ENCODE measurements around the gene NUDT9.
"Not testable (repeated sequence)": the region's sequence is repeated elsewhere in the genome, so short reads cannot be mapped to it uniquely, and the experiment has no call there.

DNA sequence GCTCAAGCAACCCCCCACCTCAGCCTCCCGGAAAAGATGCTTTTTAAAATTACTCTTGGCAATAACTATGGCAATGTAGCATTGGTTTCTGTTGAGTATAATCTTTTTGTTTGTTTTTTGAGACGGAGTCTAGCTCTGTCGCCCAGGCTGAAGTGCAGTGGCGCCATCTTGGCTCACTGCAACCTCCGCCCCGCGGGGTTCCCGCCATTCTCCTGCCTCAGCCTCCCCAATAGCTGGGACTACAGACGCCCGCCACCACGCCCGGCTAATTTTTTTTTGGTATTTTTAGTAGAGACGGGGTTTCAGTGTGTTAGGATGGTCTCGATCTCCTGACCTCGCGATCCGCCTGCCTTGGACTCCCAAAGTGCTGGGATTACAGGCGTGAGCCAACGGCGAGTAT is 32.3 kb upstream of the NUDT9 start:
- TF ChIP-seq, protein P1, sequence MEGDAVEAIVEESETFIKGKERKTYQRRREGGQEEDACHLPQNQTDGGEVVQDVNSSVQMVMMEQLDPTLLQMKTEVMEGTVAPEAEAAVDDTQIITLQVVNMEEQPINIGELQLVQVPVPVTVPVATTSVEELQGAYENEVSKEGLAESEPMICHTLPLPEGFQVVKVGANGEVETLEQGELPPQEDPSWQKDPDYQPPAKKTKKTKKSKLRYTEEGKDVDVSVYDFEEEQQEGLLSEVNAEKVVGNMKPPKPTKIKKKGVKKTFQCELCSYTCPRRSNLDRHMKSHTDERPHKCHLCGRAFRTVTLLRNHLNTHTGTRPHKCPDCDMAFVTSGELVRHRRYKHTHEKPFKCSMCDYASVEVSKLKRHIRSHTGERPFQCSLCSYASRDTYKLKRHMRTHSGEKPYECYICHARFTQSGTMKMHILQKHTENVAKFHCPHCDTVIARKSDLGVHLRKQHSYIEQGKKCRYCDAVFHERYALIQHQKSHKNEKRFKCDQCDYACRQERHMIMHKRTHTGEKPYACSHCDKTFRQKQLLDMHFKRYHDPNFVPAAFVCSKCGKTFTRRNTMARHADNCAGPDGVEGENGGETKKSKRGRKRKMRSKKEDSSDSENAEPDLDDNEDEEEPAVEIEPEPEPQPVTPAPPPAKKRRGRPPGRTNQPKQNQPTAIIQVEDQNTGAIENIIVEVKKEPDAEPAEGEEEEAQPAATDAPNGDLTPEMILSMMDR (IDR thresholded peaks at IDR 0.05) = not testable (repeated sequence)
- not testable (repeated sequence) for TF ChIP-seq POLR2A (IDR thresholded peaks at IDR 0.05)

Data from testis (tissue), 2 donors.